ENCODE results near the gene ANKRD53. TPM values are rescaled to one million over a fixed set of nuclear protein-coding genes. Genes with fewer than 3 reads are reported as not detected.
"Not testable (repeated sequence)": the region's sequence is repeated elsewhere in the genome, so short reads cannot be mapped to it uniquely, and the experiment has no call there.

The ANKRD53 gene
- total and polyA plus RNA-seq, 9 of the 15 experiments (the other 6 are each of a cell fraction or from before 2014, with no cell fraction given), result 0.18 TPM; not detected in 8

- DNase-seq (ENCODE audit: extremely low read depth in 1 of 4, low spot score in 3 of 4); H4K20me1 ChIP-seq (replicated peaks; ENCODE audit: control insufficient read depth, insufficient read depth, low read length); CTCF ChIA-PET (ENCODE audit: low intra/inter-chr PET ratio); H3K27ac ChIP-seq (ENCODE audit: extremely low read depth, low read depth, low read length); H2AFZ ChIP-seq (ENCODE audit: low read depth, low read length); in situ Hi-C loops (cut with MboI); ATAC-seq; H3K4me3 ChIP-seq; H3K9ac ChIP-seq (ENCODE audit: insufficient read depth in 1 of 2, low read depth in 2 of 2, low read length in 2 of 2); H3K9me3 ChIP-seq (replicated peaks; ENCODE audit: control insufficient read depth, insufficient read depth, low read depth, low read length); BruUV-seq (replicated peaks); H3K4me1 ChIP-seq (replicated peaks in 1 of 2; ENCODE audit: control insufficient read depth in 2 of 2, insufficient read depth in 2 of 2, low read length in 2 of 2); H3K9me1 ChIP-seq (ENCODE audit: control insufficient read depth, insufficient read depth, low read length); H3K36me3 ChIP-seq (ENCODE audit: control insufficient read depth, insufficient read depth, low read length); POLR2A ChIA-PET; H3K4me2 ChIP-seq (ENCODE audit: insufficient read depth, low read length); H3K79me2 ChIP-seq (ENCODE audit: control insufficient read depth, insufficient read depth, low read length); FAIRE-seq; intact Hi-C loops (cut with micrococcal nuclease): not testable (repeated sequence)
- peaks cover 0 to 22% of the 10 kb centered on the region in 2 experiments; a peak in 4 of 5 replicates for H3K27me3 ChIP-seq (ENCODE audit: control insufficient read depth in 2 of 2, insufficient read depth in 2 of 2, low read length in 2 of 2)
- 2% methylated on average over 6 of the region's 6 CpGs for WGBS (ENCODE audit: insufficient coverage, low coverage, missing lambda C conversion rate)
Measured at GRCh38 chr2:71011786-71012185, 33.4 kb downstream of the ANKRD53 start.

- H2AFZ ChIP-seq (ENCODE audit: low read depth, low read length), result no peak overlapping the region
- intact Hi-C loops (cut with micrococcal nuclease) (no loop called here), in situ Hi-C loops (cut with MboI) (no loop called here)
- H3K36me3 ChIP-seq (ENCODE audit: control insufficient read depth, insufficient read depth, low read length), result no peaks in the 10 kb centered on the region
- H3K79me2 ChIP-seq (ENCODE audit: control insufficient read depth, insufficient read depth, low read length), result no peaks in the 10 kb centered on the region
- TF ChIP-seq KDM1A (IDR thresholded peaks at IDR 0.05), result no peak
- no peak overlapping the region for H3K4me3 ChIP-seq
- H3K9me3 ChIP-seq (replicated peaks; ENCODE audit: control insufficient read depth, insufficient read depth, low read depth, low read length), result no peaks in the 10 kb centered on the region
- ChIA-PET POLR2A (no interaction called here), CTCF (ENCODE audit: low intra/inter-chr PET ratio) (no interaction called here)
- no peaks in the 10 kb centered on the region for H3K9me1 ChIP-seq (ENCODE audit: control insufficient read depth, insufficient read depth, low read length)
- no peaks in the 10 kb centered on the region for H4K20me1 ChIP-seq (replicated peaks; ENCODE audit: control insufficient read depth, insufficient read depth, low read length)
- ATAC-seq (no peak), FAIRE-seq (no peak), DNase-seq (ENCODE audit: extremely low read depth in 1 of 4, low spot score in 3 of 4) (no peak)
- no TSS peak for BruUV-seq (replicated peaks)
- no peak overlapping the region for H3K9ac ChIP-seq (ENCODE audit: insufficient read depth in 1 of 2, low read depth in 2 of 2, low read length in 2 of 2)
- no peaks in the 10 kb centered on the region for H3K4me1 ChIP-seq (replicated peaks in 1 of 2; ENCODE audit: control insufficient read depth in 2 of 2, insufficient read depth in 2 of 2, low read length in 2 of 2)
- peaks cover 0 to 21% of the 10 kb centered on the region in 2 experiments; a peak in 4 of 5 replicates for H3K27me3 ChIP-seq (ENCODE audit: control insufficient read depth in 2 of 2, insufficient read depth in 2 of 2, low read length in 2 of 2)
- no peak overlapping the region for H3K4me2 ChIP-seq (ENCODE audit: insufficient read depth, low read length)
- no peak overlapping the region for H3K27ac ChIP-seq (ENCODE audit: extremely low read depth, low read depth, low read length)
- WGBS (ENCODE audit: insufficient coverage, low coverage, missing lambda C conversion rate), result 26% methylated on average over 8 of the region's 8 CpGs
Measured at GRCh38 chr2:71018625-71019024, 40.2 kb downstream of the ANKRD53 start.

All from K562 (cell line).